ENCODE measurements around the gene KPNA4.

DNA sequence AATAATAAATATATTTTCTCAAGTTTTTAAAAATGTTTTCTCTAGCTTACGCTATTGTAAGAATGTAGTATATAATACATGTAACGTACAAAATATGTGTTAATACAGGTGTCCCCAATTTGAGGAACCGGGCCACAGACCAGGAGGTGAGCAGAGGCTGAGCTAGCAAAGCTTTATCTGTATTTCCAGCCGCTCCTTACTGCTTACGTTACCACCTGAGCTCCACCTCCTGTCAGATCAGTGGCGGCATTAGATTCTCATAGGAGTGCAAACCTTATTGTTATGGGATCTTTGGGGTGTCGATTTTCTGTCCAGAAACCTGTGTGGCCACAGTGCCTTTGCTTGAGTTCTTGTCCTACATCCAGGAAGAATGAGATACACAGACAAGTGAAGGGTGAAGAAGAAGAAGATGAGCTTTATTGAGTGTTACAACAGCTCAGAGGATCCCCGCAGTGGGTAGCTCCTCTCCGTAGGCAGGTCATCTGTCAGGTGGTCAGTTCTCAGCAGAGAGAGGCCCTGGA lies 105.9 kb downstream of the KPNA4 start:
- TF ChIP-seq, protein P1, sequence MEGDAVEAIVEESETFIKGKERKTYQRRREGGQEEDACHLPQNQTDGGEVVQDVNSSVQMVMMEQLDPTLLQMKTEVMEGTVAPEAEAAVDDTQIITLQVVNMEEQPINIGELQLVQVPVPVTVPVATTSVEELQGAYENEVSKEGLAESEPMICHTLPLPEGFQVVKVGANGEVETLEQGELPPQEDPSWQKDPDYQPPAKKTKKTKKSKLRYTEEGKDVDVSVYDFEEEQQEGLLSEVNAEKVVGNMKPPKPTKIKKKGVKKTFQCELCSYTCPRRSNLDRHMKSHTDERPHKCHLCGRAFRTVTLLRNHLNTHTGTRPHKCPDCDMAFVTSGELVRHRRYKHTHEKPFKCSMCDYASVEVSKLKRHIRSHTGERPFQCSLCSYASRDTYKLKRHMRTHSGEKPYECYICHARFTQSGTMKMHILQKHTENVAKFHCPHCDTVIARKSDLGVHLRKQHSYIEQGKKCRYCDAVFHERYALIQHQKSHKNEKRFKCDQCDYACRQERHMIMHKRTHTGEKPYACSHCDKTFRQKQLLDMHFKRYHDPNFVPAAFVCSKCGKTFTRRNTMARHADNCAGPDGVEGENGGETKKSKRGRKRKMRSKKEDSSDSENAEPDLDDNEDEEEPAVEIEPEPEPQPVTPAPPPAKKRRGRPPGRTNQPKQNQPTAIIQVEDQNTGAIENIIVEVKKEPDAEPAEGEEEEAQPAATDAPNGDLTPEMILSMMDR (IDR thresholded peaks at IDR 0.05) = no peak
- no peak for TF ChIP-seq POLR2A (IDR thresholded peaks at IDR 0.05)

Measured in adrenal gland (tissue), 5 donors.